Activated CD8-positive, alpha-beta memory T cell treated with anti-CD3 and anti-CD28 coated beads, Interleukin-2, amount 50 U/mL, for 4 hours (primary cell): ENCODE data around the gene SAA1.
"Not testable (repeated sequence)": the region's sequence is repeated elsewhere in the genome, so short reads cannot be mapped to it uniquely, and the experiment has no call there.

ENCODE experiments used
- DNase-seq: peaks from one replicate; pipeline ENCODE4 v3.0.0-alpha.2; 2020

The SAA1 gene

GRCh38 chr11:18265949-18266348, at the start of gene SAA1:
TSS of gene SAA1 (plus strand) at chr11:18266264. CDS start at chr11:18266888, 624 bp downstream.
- DNase-seq: no peak

DNA sequence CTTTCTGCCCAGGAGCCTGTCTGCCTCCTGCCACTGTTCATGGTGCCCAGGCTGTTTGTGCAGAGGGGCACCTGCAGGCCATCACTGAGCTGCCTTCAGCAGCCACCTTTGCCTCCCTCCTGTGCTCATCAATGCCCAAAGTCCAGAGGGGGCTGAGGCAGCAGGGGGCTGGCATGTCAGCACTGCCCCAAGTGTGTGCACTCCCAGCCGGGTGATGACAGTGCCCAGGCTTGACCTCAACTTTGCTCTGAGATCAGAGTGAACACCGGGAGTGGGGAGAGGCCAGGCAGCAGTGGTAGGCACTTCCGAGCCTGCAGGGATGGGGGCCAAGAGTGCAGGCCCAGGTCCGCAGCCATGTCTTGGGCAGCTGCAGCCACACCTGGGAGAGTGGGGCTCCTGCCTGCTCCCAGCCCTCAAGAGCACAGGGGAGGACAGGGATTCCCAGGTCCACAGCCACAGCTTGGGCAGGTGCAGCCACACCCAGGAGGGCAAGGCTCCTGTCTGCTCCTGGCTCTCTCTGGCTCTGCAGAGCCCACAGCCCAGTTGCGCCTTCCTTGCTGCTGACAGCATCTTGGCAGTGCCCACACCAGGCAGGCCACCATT, 44.7 kb upstream of the SAA1 start:
- DNase-seq: no peak

DNA sequence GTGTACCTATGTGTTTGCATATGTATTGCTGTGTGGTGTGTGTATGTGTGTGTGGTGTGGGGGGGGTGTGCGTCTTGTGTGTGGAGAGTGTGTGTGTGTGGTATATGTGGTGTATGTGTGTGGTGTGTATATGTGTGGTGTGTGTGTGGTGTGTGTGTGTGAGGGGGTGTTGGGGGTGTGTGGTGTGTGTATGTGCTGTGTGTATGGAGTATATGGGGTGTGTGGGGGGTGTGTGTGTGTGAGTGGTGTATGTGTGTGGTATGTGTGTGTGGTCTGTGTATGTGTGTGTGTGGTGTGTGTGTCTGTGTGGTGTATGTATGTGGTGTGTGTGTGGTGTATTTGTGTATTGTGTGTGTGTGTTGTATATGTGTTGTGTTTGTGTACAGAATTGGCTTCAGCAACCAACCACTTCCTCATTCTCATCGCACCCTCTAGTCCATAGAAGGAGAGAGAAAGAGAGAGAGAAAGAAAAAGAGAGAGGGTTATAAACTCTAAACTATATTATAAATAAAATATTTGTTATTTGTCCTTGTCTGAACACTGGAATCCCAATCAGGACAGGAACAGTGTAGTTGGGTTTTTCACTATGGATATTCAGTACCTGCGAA, 43.1 kb upstream of the SAA1 start:
- DNase-seq: no peak

DNA sequence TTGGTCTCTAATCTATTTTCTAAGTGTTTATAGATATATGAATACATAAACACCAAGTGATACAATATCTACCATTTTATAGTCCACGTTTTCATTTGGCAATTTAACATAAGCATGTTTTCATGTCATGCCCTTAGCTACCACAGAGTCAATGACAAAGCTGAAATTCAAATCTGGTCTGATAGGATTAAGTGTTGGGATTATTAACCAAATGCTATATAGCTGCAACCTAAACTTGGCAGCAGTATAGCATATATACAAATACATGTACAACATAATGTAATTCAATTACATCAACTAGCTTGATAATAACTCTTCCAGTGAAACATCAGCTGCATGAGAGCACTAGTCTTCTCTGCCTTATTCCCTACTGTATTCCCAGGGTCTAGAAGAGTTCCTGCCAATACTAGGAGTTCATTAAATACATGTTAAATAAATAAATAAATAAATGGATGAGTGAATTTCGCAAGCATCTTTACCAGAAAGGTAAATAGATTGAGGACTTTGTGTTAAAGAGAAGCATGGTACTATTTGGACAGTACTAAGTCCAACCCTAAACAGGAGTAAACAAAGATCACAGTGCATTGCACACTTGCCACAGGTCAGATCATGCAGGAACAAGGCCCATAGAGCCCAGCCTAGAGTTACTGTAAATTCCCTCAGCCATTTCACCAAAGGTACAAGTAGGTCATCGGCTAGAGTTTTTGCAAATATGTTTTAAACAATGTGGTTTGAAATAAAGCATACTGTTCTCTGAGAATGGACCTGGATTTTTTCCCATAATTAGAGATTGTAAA, 42.3 kb upstream of the SAA1 start:
- no peak for DNase-seq

DNA sequence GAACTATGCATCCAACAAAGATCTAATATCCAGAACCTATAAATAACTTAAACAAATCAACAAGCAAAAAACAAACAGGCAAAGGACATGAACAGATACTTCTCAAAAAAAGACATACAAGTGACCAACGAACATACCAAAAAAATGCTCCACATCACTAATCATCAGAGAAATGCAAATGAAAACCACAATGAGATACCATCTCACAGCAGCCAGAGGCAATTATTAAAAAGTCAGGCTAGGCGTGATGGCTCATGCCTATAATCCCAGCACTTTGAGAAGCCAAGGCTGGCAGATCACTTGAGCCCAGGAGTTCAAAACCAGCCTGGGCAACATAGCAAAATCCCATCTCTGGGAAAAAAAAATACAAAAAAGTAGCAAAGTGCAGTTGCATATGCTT, 40.2 kb upstream of the SAA1 start:
- no peak for DNase-seq

DNA sequence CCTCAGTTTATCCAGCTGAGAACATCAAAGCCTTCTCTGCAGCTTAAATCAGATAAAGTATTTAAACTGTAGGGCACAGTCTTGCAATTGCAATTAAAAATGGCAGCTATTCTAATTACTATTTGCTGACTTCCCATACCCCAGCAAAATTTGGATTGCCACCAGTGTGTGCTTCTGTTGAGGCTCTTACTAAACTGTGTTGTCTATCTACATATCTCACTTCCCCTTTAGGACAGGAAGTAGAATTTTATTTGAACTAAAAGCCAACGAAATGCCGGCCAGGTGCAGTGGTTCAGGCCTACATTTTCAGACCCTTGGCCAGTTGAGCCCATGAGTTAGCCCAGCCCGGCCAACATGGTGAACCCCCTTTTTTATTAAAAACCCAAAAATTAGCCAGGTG, 36.6 kb upstream of the SAA1 start:
- no peak for DNase-seq

DNA sequence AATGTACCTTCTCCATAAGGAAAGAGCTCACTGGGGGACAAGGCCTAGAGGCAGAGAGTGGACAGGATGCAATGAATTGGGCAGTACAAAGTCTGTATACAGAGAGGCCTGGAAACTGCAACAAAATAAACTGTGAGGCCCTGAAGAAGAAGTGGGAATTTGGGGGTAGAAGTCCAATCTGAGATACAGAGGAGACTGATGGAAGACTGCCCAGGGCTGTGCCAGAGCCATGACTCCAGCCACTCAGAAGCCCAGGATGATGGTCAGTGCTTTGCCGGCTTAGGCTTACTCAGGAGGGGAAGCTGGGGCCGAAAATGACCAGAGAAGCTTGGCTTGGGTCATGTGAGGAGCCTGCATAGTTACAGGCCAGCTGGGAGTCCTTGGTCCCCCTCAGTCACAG, 35.2 kb upstream of the SAA1 start:
- no peak for DNase-seq

DNA sequence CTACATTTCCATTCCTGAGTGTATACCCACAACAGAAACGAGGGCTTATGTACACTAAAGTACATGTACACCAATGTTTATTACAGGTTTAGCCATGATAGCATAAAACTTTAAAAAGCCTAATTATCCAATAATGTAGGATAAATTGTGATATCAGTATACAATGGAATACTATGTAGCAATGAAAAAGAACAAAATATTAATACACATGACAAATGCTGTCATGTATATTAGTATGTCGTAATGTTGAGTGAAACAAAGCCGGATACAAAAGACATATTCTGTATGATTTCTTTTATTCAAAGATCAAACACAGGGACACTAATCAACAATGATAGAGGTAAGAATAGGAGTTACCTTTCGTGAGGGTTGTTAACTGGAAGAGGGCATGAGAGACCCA, 32.2 kb upstream of the SAA1 start:
- DNase-seq: no peak

DNA sequence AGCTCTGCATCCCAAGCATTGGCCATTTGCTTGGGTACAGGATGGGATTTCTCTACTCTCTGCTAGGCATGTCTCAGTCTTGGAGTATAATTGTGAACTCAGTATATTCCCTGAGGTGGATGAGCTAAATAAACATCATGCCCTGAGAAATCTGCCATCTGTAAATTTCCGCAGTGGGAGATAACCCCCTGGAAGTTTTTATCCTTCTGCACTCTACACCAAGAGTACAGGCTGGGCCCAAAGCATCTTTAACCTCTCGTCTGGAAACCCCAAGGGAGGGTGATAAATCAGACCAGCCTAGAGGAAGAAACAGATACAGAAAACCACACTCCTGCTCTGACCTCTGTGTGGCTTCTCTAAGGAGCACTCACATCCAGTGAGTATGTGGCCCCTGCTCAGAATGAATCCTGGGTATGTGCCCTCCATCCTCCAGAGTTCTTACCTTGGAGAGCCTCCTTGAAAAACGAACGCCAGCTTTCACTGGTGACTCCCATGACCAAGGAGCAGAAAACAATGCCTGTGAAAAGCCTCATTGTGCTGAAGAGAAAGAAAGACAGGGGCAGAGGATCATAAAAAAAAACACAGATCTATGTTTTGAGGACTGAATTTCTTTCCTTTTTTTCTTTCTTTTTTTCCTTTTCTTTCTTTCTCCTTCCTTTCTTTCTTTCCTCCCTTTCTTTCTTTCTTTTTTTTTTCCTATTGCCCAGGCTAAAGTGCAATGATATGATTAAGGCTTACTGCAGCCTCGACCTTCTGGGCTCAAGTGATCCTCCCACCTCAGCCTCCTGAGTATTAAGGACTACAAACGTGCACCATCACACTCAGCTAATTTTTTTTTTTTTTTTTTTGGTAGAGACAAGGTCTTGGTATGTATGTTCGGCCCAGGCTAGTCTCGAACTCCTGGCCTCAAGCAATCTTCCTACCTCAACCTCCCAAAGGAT, 30.4 kb upstream of the SAA1 start:
- no peak for DNase-seq

- DNase-seq: no peak
Measured at GRCh38 chr11:18236664-18237356, 29.3 kb upstream of the SAA1 start, which contains the start of gene SAA4. TSS of gene SAA4 (minus strand) at chr11:18236802. CDS start at chr11:18235926, 876 bp downstream.

GRCh38 chr11:18239655-18240054, 26.4 kb upstream of the SAA1 start:
- no peak for DNase-seq

DNA sequence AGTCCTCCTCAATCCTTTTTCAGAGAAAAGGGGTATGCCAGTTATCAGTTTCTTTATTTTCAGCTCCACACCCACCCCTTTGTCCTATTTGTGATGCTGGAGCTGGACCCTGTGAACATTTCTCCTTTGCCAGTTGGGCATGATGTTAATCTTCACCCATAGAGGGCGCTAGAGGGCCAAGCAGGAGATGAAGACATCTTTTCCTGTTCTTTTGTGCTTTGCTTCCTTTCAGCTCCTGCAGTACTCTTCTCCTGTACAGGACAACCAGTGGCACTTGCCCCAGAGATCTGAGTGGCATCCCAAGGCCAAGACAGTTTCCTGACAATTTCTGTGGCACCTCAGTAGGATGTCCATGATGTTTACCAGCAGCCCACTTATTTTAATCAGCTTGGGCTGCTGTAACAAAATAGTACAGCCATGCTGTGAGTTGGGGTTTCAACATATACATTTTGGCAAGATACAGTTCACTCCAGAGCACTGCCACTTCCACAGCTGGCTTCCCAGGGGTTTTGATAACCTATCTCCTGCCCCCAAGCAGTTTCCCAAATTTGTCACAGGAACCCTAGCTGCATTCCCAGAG, 22.2 kb upstream of the SAA1 start:
- DNase-seq: peak; percentile 51

DNA sequence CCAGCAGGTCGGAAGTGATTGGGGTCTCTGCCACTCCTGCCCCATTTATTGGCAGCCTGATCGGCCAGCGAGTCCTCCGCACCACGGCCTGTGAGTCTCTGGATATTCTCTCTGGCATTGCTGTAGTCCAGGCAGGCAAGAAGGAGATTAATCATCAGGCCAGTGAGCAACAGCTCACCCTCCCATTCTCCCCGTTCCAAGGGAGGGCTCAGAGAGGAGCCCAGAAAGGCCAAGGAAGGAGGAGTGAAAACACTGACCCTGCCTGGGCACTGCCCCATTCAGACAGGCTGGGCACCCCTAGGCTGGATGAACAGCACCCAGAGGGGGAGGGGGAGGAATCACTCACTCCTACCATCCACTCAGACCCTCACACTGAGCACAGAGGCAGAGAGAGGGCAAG, 20.7 kb upstream of the SAA1 start:
- DNase-seq: no peak

DNA sequence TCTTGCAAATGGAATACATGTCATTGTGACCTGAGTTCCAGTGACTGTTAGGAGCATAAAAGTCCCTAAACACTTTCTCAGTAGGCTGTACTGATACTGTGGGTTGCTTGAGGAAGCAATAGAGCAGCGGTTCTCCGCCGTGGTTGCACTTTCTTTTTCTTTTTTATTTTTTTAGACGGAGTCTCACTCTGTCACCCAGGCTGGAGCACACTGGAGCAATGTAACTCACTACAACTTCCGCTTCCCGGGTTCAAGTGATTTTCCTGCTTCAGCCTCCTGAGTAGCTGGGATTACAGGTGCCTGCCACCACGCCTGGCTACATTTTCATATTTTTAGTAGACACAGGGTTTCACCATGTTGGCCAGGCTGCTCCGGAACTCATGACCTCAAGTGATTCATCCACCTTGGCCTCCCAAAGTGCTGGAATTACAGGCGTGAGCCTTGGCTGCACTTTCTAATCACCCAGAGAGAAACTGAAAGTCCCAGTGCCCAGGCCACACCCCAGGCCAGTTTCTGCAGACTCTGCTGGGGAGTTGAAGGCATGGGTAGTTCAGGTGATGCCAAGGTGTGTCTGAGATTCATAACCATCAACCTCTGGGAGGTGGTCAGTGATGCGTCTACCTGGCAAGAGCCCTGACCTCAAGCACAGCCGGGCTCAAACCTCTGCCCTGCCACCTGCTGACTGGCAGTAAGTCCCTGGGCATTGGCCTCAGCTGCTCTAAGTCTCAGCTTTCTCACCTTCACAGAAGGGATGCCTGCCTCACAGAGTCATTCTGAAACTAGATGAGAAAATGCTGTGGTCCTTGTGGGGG, 19.5 kb upstream of the SAA1 start:
- not testable (repeated sequence) for DNase-seq

GRCh38 chr11:18247191-18247581, 18.9 kb upstream of the SAA1 start:
- DNase-seq: not testable (repeated sequence)

GRCh38 chr11:18248561-18248960, 17.5 kb upstream of the SAA1 start, which contains the start of gene SAA2:
TSS of gene SAA2 (minus strand) at chr11:18248668. CDS start at chr11:18248011, 657 bp downstream.
- no peak for DNase-seq

DNA sequence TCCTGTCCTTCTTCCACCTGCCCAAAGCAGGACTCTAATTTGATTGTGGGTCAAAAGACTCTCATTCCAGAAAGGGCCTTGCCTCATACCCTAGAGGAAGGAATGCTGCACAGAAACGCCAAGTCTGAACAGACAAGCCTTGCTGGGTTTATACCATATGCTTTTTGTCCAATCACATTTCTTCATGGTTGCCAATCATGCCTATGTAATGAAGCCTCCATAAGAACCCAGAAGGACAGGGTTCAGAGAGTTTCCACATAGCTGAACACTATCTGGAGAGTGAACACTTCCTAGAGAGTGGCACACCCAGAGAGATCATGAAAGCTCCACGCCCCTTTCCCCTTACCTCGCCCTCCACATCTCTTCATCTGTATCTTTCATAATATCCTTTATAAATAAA, 12.8 kb upstream of the SAA1 start:
- no peak for DNase-seq

DNA sequence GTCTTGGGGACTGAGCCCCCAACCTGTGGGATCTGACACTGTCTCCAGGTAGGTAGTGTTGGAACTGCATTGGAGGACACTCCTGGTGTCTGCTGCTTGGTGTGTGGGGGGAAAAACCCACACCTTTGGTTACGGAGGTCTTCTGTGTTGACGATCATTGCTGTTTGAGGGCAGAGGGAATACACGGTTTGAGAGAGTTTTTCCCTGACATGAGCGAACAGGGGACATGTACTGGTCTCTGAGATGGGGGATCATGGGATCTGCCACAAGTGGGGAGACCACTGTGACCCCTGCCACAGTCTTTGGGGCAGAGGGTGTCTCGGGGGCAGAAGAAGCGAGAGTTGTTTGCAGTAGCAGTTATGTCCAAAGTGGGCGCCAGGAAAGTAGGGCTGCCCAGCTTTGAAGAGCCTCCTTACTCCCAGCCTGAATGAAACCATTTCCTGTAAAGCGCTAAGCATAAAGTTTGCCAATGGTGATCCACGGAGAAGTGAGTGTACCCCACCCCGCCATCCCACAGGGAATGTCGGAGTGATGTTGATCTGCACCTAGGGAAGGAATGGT, 12.2 kb upstream of the SAA1 start:
- DNase-seq: no peak

DNA sequence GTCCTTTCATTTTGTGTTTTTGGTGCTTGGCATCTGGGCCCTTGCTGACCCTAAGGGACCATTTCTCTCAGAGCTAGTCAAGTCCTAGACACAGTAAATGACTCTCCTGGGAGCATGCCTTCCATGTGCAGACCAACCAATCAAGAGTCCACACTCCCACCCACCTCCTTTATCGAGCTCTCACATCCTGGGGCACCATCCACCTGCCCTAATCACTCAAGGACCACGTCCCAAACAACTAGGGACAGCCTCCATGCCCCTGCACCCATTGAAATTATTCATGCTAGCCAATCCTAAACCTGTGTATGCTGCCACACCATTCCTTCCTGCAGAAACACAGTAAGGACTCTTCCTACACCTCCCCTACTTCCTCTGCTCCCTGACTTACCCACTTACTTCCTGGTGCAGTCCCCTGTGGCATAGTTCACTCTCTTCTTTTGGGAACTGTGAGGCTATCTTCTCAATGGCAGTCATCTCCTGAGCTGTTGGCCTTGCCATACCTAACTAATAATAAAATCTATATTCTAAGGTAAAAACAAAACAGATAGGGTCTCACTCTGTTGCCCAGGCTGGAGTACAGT, 11.2 kb upstream of the SAA1 start:
- no peak for DNase-seq

DNA sequence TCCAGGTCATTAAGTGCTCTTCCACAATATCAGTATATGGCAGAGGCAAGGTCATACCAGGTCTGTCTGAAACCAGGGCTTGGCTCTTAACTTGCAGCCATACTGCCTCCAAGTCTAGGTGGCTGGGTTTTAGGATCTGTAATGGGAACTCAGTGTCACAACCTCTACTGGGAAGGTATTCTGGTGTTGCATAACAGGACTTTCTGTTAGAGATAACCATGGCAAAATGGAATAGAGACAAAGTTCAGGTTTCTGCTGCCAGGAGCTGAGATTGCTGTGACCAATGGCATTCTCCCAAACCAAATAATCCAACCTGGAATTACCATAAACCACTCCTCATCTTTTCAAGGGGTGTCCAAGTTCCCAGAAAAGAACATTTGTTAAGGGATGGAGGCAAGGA, 6.8 kb upstream of the SAA1 start:
- DNase-seq: no peak
